ENCODE measurements around the gene NOP53. TPM values are rescaled to one million over a fixed set of nuclear protein-coding genes. Genes with fewer than 3 reads are reported as not detected.
A peak's percentile ranks its signal among the peaks of the same experiment; 100 is the strongest.

Gene NOP53
- total RNA-seq, 1 donor from 2014 or later, result 89.9 TPM

GRCh38 chr19:47755762-47756626 lies 10.6 kb downstream of the NOP53 start:
- H3K27ac ChIP-seq (ENCODE audit: low read depth, low read length), result no peak overlapping the region
- no peaks in the 10 kb centered on the region for H3K9me3 ChIP-seq (ENCODE audit: insufficient read depth, low read depth, low read length)
- H3K4me1 ChIP-seq (ENCODE audit: insufficient read depth, low read length), result no peaks in the 10 kb centered on the region
- no peaks in the 10 kb centered on the region for H3K27me3 ChIP-seq (ENCODE audit: insufficient read depth, low read length)
- TF ChIP-seq CTCF (IDR thresholded peaks at IDR 0.05; ENCODE audit: insufficient read depth, low read depth, low read length) (no peak), EZH2 (IDR thresholded peaks at IDR 0.05; ENCODE audit: insufficient read depth, low read length) (no peak)
- no peak for FAIRE-seq
- H3K79me2 ChIP-seq (ENCODE audit: insufficient read depth, low read length), result peaks cover 5% of the 10 kb centered on the region
- peaks cover 17% of the 10 kb centered on the region for H3K36me3 ChIP-seq (ENCODE audit: insufficient read depth, low read length)
- no peaks in the 10 kb centered on the region for H3K4me1 Mint-ChIP-seq (ENCODE audit: low read depth, unreplicated experiment)
- H3K4me3 ChIP-seq (ENCODE audit: insufficient read depth, low read depth, low read length), result no peak overlapping the region
- no peaks in the 10 kb centered on the region for H3K27me3 Mint-ChIP-seq (ENCODE audit: low read depth, unreplicated experiment)
- peaks cover 44% of the 10 kb centered on the region for H4K20me1 ChIP-seq (ENCODE audit: insufficient read depth, low read length)
- no peak overlapping the region for H2AFZ ChIP-seq (ENCODE audit: low read depth, low read length)
- peaks cover 25% of the 10 kb centered on the region for H3K36me3 Mint-ChIP-seq (ENCODE audit: low read depth, unreplicated experiment)
- H3K4me2 ChIP-seq (ENCODE audit: low read length), result no peak overlapping the region
- H3K9me3 Mint-ChIP-seq (ENCODE audit: unreplicated experiment), result peaks cover 2% of the 10 kb centered on the region
- H3K4me3 Mint-ChIP-seq (ENCODE audit: unreplicated experiment), result no peak overlapping the region
- DNase-seq (ENCODE audit: low read depth), result no peak
- no peak overlapping the region for H3K27ac Mint-ChIP-seq (ENCODE audit: unreplicated experiment)
- H3K9ac ChIP-seq (ENCODE audit: low read length), result no peak overlapping the region

- Histone ChIP-seq H2AFZ (ENCODE audit: low read depth, low read length) (no peak overlapping the region), H3K9ac (ENCODE audit: low read length) (no peak overlapping the region), H4K20me1 (ENCODE audit: insufficient read depth, low read length) (peaks cover 38% of the 10 kb centered on the region), H3K4me1 (ENCODE audit: insufficient read depth, low read length) (no peaks in the 10 kb centered on the region), H3K36me3 (ENCODE audit: insufficient read depth, low read length) (peaks cover 13% of the 10 kb centered on the region), H3K9me3 (ENCODE audit: insufficient read depth, low read depth, low read length) (no peaks in the 10 kb centered on the region), H3K79me2 (ENCODE audit: insufficient read depth, low read length) (peaks cover under 1% of the 10 kb centered on the region), H3K4me3 (ENCODE audit: insufficient read depth, low read depth, low read length) (no peak overlapping the region), H3K27ac (ENCODE audit: low read depth, low read length) (no peak overlapping the region), H3K27me3 (ENCODE audit: insufficient read depth, low read length) (no peaks in the 10 kb centered on the region), H3K4me2 (ENCODE audit: low read length) (no peak overlapping the region)
- TF ChIP-seq CTCF (IDR thresholded peaks at IDR 0.05; ENCODE audit: insufficient read depth, low read depth, low read length) (no peak), EZH2 (IDR thresholded peaks at IDR 0.05; ENCODE audit: insufficient read depth, low read length) (no peak)
- DNase-seq (ENCODE audit: low read depth) (no peak), FAIRE-seq (no peak)
- no peak overlapping the region for H3K27ac Mint-ChIP-seq (ENCODE audit: unreplicated experiment)
- peaks cover 2% of the 10 kb centered on the region for H3K9me3 Mint-ChIP-seq (ENCODE audit: unreplicated experiment)
- no peaks in the 10 kb centered on the region for H3K4me1 Mint-ChIP-seq (ENCODE audit: low read depth, unreplicated experiment)
- peaks cover 25% of the 10 kb centered on the region for H3K36me3 Mint-ChIP-seq (ENCODE audit: low read depth, unreplicated experiment)
- no peak overlapping the region for H3K4me3 Mint-ChIP-seq (ENCODE audit: unreplicated experiment)
- H3K27me3 Mint-ChIP-seq (ENCODE audit: low read depth, unreplicated experiment), result no peaks in the 10 kb centered on the region
Measured at GRCh38 chr19:47756627-47756929, 11.2 kb downstream of the NOP53 start.

GRCh38 chr19:47756953-47757608 lies 11.7 kb downstream of the NOP53 start:
- TF ChIP-seq CTCF (IDR thresholded peaks at IDR 0.05; ENCODE audit: insufficient read depth, low read depth, low read length) (no peak), EZH2 (IDR thresholded peaks at IDR 0.05; ENCODE audit: insufficient read depth, low read length) (no peak)
- Histone ChIP-seq H3K4me2 (ENCODE audit: low read length) (no peak overlapping the region), H3K27ac (ENCODE audit: low read depth, low read length) (no peak overlapping the region), H3K36me3 (ENCODE audit: insufficient read depth, low read length) (peaks cover 13% of the 10 kb centered on the region), H4K20me1 (ENCODE audit: insufficient read depth, low read length) (peaks cover 35% of the 10 kb centered on the region), H3K4me1 (ENCODE audit: insufficient read depth, low read length) (no peaks in the 10 kb centered on the region), H3K79me2 (ENCODE audit: insufficient read depth, low read length) (no peaks in the 10 kb centered on the region), H3K9me3 (ENCODE audit: insufficient read depth, low read depth, low read length) (no peaks in the 10 kb centered on the region), H2AFZ (ENCODE audit: low read depth, low read length) (no peak overlapping the region), H3K4me3 (ENCODE audit: insufficient read depth, low read depth, low read length) (no peak overlapping the region), H3K27me3 (ENCODE audit: insufficient read depth, low read length) (no peaks in the 10 kb centered on the region), H3K9ac (ENCODE audit: low read length) (no peak overlapping the region)
- no peaks in the 10 kb centered on the region for H3K4me1 Mint-ChIP-seq (ENCODE audit: low read depth, unreplicated experiment)
- peaks cover 2% of the 10 kb centered on the region for H3K9me3 Mint-ChIP-seq (ENCODE audit: unreplicated experiment)
- no peak for DNase-seq (ENCODE audit: low read depth)
- no peaks in the 10 kb centered on the region for H3K27me3 Mint-ChIP-seq (ENCODE audit: low read depth, unreplicated experiment)
- no peak for FAIRE-seq
- no peak overlapping the region for H3K4me3 Mint-ChIP-seq (ENCODE audit: unreplicated experiment)
- peak overlapping the region; percentile 18 for H3K27ac Mint-ChIP-seq (ENCODE audit: unreplicated experiment)
- H3K36me3 Mint-ChIP-seq (ENCODE audit: low read depth, unreplicated experiment), result peaks cover 25% of the 10 kb centered on the region

Measured in astrocyte (in vitro differentiated cells and primary cell).